ENCODE results near the gene SLC10A2. TPM values are rescaled to one million over a fixed set of nuclear protein-coding genes. Genes with fewer than 3 reads are reported as not detected.

SLC10A2 gene
- total and polyA plus RNA-seq, 2 of the 4 experiments (the other 2 are of a cell fraction), result not detected

- no TSS peak for BruUV-seq (replicated peaks)
- CTCF ChIA-PET, result no interaction called here
Observed at GRCh38 chr13:103102482-103102881, 36.3 kb upstream of the SLC10A2 start.

More at GRCh38 chr13:103102482-103102881, 36.3 kb upstream of the SLC10A2 start:
- H2BK120ac ChIP-seq (ENCODE audit: low read depth, low read length), result no peak overlapping the region
- POLR2A ChIA-PET (ENCODE audit: unreplicated experiment), result no interaction called here
- no peaks in the 10 kb centered on the region for H3K79me1 ChIP-seq (ENCODE audit: low read depth in 1 of 2, low read length in 2 of 2)
- H2AK5ac ChIP-seq (ENCODE audit: low read depth, low read length), result no peak overlapping the region
- no peak overlapping the region for H3K27ac ChIP-seq (ENCODE audit: insufficient read depth, low read length)
- H2BK15ac ChIP-seq (ENCODE audit: low read depth, low read length), result no peak overlapping the region
- intact Hi-C loops (cut with micrococcal nuclease) (no loop called here), dilution Hi-C loops (cut with HindIII; ENCODE audit: low sequenced_read_pairs, unreplicated experiment) (no loop called here), in situ Hi-C loops (cut with MboI; ENCODE audit: low sequenced_read_pairs) (no loop called here)
- no peak overlapping the region for H3K4ac ChIP-seq (ENCODE audit: low read depth, low read length)
- no peaks in the 10 kb centered on the region for H3K4me1 ChIP-seq (ENCODE audit: control insufficient read depth, insufficient read depth, low read length)
- no peak overlapping the region for H4K5ac ChIP-seq (ENCODE audit: low read depth, low read length)
- H2AK9ac ChIP-seq (replicated peaks; ENCODE audit: low read depth, low read length, poor library complexity), result no peak overlapping the region
- no peak overlapping the region for H3K18ac ChIP-seq (ENCODE audit: low read depth, low read length)
- no peak overlapping the region for H2AFZ ChIP-seq (replicated peaks; ENCODE audit: low read length, poor library complexity)
- H4K20me1 ChIP-seq (ENCODE audit: insufficient read depth, low read length), result no peaks in the 10 kb centered on the region
- no peak overlapping the region for H2BK20ac ChIP-seq (ENCODE audit: low read depth, low read length)
- H3K4me2 ChIP-seq (ENCODE audit: low read depth, low read length), result no peak overlapping the region
- no peaks in the 10 kb centered on the region for H3K27me3 ChIP-seq (ENCODE audit: control insufficient read depth, insufficient read depth, low read length)
- H4K8ac ChIP-seq (ENCODE audit: low read depth in 2 of 2, low read length in 2 of 2), result no peak overlapping the region
- no peak overlapping the region for H2BK5ac ChIP-seq (ENCODE audit: low read depth, low read length, poor library complexity, severe bottlenecking)
- no peak for ATAC-seq (ENCODE audit: low read depth)
- TF ChIP-seq BHLHE40 (IDR thresholded peaks at IDR 0.05; ENCODE audit: low read depth, low read length) (no peak), CEBPB (IDR thresholded peaks at IDR 0.05; ENCODE audit: low read depth, low read length) (no peak), CTCF (conservative IDR thresholded peaks at IDR 0.05; ENCODE audit: low read depth, low read length) (no peak), CHD1 (IDR thresholded peaks at IDR 0.05; ENCODE audit: low read depth, low read length) (no peak), MAFK (IDR thresholded peaks at IDR 0.05; ENCODE audit: low read depth, low read length) (no peak), RAD21 (IDR thresholded peaks at IDR 0.05; ENCODE audit: low read length) (no peak), MAZ (IDR thresholded peaks at IDR 0.05; ENCODE audit: borderline replicate concordance, low read depth, low read length) (no peak), ELK1 (IDR thresholded peaks at IDR 0.05; ENCODE audit: borderline replicate concordance, low read depth, low read length) (no peak), SMC3 (IDR thresholded peaks at IDR 0.05; ENCODE audit: low read depth, low read length) (no peak), POLR2A (IDR thresholded peaks at IDR 0.05; ENCODE audit: low read depth, low read length) (no peak), MXI1 (IDR thresholded peaks at IDR 0.05; ENCODE audit: borderline replicate concordance, low read depth, low read length) (no peak)
- peaks cover 20% of the 10 kb centered on the region for H3K9me3 ChIP-seq (ENCODE audit: control insufficient read depth, insufficient read depth, low read length)
- no peak overlapping the region for H3K9ac ChIP-seq (ENCODE audit: low read depth, low read length)
- H3K36me3 ChIP-seq (ENCODE audit: control insufficient read depth, insufficient read depth, low read length), result no peaks in the 10 kb centered on the region
- no peak overlapping the region for H3K4me3 ChIP-seq (ENCODE audit: insufficient read depth, low read depth, low read length)
- no peak overlapping the region for H3K23ac ChIP-seq (ENCODE audit: low read depth, low read length)
- no peak overlapping the region for H4K91ac ChIP-seq (ENCODE audit: insufficient read depth, low read depth, low read length)
- H3K56ac ChIP-seq (ENCODE audit: extremely low read depth, insufficient read depth, low read length), result no peak overlapping the region
- WGBS, 2 experiments (ENCODE audit: extremely low coverage in 2 of 2, insufficient read length in 1 of 2), result no CpG with 5 or more reads among the region's 1 CpG
- H3K9me1 ChIP-seq (ENCODE audit: insufficient read depth, low read length), result no peaks in the 10 kb centered on the region
- no peak overlapping the region for H3K14ac ChIP-seq (replicated peaks; ENCODE audit: low read depth, low read length)
- no peak for DNase-seq

Measured in IMR-90 (cell line).